Esophagus muscularis mucosa (tissue), 4 donors: ENCODE data around the gene CMTM7. TPM values are rescaled to one million over a fixed set of nuclear protein-coding genes. Genes with fewer than 3 reads are reported as not detected.
A peak's percentile ranks its signal among the peaks of the same experiment; 100 is the strongest.

Source experiments
- DNase-seq: peaks from one replicate; pipeline ENCODE4 v3.0.0-alpha.2; 2017; ENCODE audit errors: extremely low spot score
- H3K27ac ChIP-seq, 4 donors: fragments of 200-600 bp; sonication (generic); replicated peaks in 1 of 4; 1 replicate in 3 of 4; 2 replicates in 1 of 4; pipeline ENCODE4 v1.5.1; 2016 to 2019; ENCODE audit warnings: mild to moderate bottlenecking in 1 of 4
- H3K27me3 ChIP-seq, 4 donors: fragments of 200-600 bp; sonication (generic); one replicate each; pipeline versions ENCODE4 v1.5.1 to v1.6.0; 2016 to 2019
- H3K36me3 ChIP-seq, 4 donors: fragments of 200-600 bp; sonication (generic); one replicate each; pipeline ENCODE4 v1.5.1; 2016 to 2019
- H3K4me1 ChIP-seq, 4 donors: fragments of 200-600 bp; sonication (generic); one replicate each; pipeline ENCODE4 v1.5.1; 2016 to 2019
- H3K4me3 ChIP-seq, 4 donors: fragments of 200-600 bp; sonication (generic); 1 replicate in 2 of 4; 2 replicates in 2 of 4; pipeline ENCODE4 v1.5.1; 2016 to 2019; ENCODE audit warnings: mild to moderate bottlenecking in 4 of 4, moderate library complexity in 1 of 4
- H3K9me3 ChIP-seq, 4 donors: fragments of 200-600 bp; sonication (generic); 1 replicate in 3 of 4; 2 replicates in 1 of 4; pipeline ENCODE4 v1.5.1; 2016 to 2019
- EP300 ChIP-seq: sonication (generic); formaldehyde crosslinking; IDR thresholded peaks from one replicate; pipeline ENCODE4 v1.6.1; 2017; ENCODE audit warnings: antibody characterized with exemption
- POLR2A ChIP-seq: fragments of 450-650 bp; IDR thresholded peaks from one replicate; pipeline ENCODE4 v1.6.1; 2017; ENCODE audit warnings: antibody characterized with exemption, moderate library complexity, mild to moderate bottlenecking, low read depth
- POLR2AphosphoS5 ChIP-seq, 2 donors: sonication (generic); formaldehyde crosslinking; IDR thresholded peaks; one replicate each; pipeline ENCODE4 v1.6.1; 2017; ENCODE audit warnings: antibody characterized with exemption in 2 of 2
- WGBS: methylation state at CpG from one replicate; pipeline ENCODE4 v1.1.5; 2018; 5-methylcytosine and 5-hydroxymethylcytosine counted together
- intact Hi-C: fragments of 100-400 bp; cut with DNase I; formaldehyde crosslinking; loops from one replicate; pipeline ENCODE4 v1.15.1; 2023
- total RNA-seq, 4 donors: library from RNA; depleted of rRNA; stranded (reverse); fragments of >200 nt; gene quantifications; one replicate each; pipeline versions ENCODE4 v1.1.0 to v1.2.1, GENCODE V29; 2016
- TF ChIP-seq, protein P1 (sequence below), 3 experiments: fragments of 200-600 bp in 2 of 3; fragments of 450-650 bp in 1 of 3; sonication (generic) in 2 of 3; IDR thresholded peaks; one replicate each; pipeline ENCODE4 v1.5.1; 2017 to 2019; ENCODE audit warnings: antibody characterized with exemption in 3 of 3, mild to moderate bottlenecking in 2 of 3, moderate library complexity in 1 of 3

The CMTM7 gene
- total RNA-seq, 4 donors from 2014 or later: 8.2 to 10.8 (median 8.5) TPM

DNA sequence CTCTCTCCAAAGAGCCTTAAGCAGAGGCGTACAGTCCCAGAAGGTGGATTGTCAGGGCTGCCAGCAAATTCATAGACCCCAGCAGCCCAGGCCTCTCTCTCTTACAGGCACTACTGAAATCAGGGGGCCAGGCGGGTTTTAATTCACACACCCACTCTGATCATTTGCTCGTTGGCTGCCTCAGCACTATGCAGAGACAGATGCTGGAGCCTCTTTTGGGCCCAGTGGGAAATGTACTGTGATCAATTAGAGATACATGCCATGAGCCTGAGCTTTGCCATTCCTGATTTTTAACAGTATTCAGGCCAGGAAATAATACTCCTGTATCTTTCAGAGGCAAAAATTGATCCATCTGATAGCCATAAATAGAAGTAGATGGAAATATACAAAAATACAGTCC, 58.0 kb downstream of the CMTM7 start:
- no peaks in the 10 kb centered on the region for H3K9me3 ChIP-seq
- H3K27ac ChIP-seq: no peak overlapping the region
- H3K36me3 ChIP-seq: peaks cover 0 to 20% (median 5%) of the 10 kb centered on the region in 4 donors
- H3K4me1 ChIP-seq: peaks cover 0 to 13% (median 7%) of the 10 kb centered on the region in 4 donors
- WGBS: 96% methylated on average over 3 of the region's 3 CpGs
- H3K27me3 ChIP-seq: no peaks in the 10 kb centered on the region
- no peak for DNase-seq
- intact Hi-C loops: no loop called here
- no peak overlapping the region for H3K4me3 ChIP-seq
- TF ChIP-seq EP300 (no peak), POLR2AphosphoS5 (IDR thresholded peaks at IDR 0.05) (no peak), POLR2A (no peak)
- TF ChIP-seq, protein P1, sequence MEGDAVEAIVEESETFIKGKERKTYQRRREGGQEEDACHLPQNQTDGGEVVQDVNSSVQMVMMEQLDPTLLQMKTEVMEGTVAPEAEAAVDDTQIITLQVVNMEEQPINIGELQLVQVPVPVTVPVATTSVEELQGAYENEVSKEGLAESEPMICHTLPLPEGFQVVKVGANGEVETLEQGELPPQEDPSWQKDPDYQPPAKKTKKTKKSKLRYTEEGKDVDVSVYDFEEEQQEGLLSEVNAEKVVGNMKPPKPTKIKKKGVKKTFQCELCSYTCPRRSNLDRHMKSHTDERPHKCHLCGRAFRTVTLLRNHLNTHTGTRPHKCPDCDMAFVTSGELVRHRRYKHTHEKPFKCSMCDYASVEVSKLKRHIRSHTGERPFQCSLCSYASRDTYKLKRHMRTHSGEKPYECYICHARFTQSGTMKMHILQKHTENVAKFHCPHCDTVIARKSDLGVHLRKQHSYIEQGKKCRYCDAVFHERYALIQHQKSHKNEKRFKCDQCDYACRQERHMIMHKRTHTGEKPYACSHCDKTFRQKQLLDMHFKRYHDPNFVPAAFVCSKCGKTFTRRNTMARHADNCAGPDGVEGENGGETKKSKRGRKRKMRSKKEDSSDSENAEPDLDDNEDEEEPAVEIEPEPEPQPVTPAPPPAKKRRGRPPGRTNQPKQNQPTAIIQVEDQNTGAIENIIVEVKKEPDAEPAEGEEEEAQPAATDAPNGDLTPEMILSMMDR (IDR thresholded peaks at IDR 0.05): no peak

DNA sequence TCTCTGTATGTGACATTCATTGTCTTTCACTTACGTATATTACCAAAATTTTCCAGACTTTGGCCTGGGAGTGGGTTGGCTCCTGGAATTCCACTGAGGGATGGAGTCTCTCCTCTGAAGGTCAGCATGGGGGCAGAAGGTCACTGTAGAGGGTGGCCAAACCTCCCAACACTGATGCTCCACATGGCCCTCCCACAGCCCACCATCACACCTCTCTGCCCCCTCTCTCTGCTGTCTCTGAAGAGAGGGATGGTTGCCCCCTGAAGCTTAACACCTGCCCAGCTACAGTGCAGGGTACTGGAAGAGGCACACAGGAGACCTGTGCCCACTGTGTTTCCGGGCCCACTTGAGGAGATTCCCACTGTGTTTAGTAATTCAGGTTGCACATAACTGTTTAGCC, 58.8 kb downstream of the CMTM7 start:
- no peak overlapping the region for H3K27ac ChIP-seq
- no peaks in the 10 kb centered on the region for H3K9me3 ChIP-seq
- peaks cover 0 to 20% (median 5%) of the 10 kb centered on the region in 4 donors for H3K36me3 ChIP-seq
- no peak overlapping the region for H3K4me3 ChIP-seq
- intact Hi-C loops: no loop called here
- DNase-seq: peak; percentile 72
- H3K27me3 ChIP-seq: no peaks in the 10 kb centered on the region
- TF ChIP-seq, protein P1 (IDR thresholded peaks at IDR 0.05): no peak
- TF ChIP-seq EP300: no peak
- WGBS: 98% methylated on average over 2 of the region's 2 CpGs
- H3K4me1 ChIP-seq: peaks cover 0 to 20% (median 15%) of the 10 kb centered on the region in 4 donors

DNA sequence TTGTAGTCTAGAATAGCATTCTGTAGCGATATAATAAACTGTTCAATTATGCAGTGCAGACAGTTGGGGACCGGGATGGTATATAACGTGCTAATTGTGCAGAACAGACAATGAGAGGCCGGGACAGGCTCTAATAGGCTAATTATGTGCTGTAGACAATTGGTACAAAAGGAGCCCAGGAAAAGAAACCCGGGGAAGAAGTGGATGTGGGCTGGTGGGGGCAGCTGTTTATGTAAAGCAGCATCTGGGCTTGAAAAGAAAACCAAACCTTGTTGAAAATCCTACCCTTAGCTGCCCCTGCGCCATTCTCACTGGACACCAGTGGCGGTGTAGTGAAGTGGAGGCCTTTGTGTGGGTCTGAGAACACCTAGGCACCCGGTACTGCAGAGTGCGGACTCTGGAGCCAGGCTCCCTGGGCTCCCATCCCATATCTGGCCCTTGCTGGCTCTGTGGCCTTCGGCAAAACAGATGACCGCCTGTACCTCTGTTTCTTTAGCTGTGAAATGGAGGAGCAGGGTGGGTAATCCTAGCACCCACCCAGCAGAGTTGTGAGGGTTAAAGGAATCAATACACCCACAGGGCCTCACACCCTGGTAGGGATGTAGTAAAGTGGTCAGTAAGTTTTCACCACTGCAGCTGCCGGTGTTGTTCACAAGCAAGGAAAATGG, 59.5 kb downstream of the CMTM7 start:
- H3K9me3 ChIP-seq: no peaks in the 10 kb centered on the region
- no peak overlapping the region for H3K4me3 ChIP-seq
- H3K27ac ChIP-seq: no peak overlapping the region
- WGBS: 98% methylated on average over 10 of the region's 12 CpGs
- peaks cover 0 to 20% (median 5%) of the 10 kb centered on the region in 4 donors for H3K36me3 ChIP-seq
- H3K4me1 ChIP-seq: peaks cover 0 to 24% (median 22%) of the 10 kb centered on the region in 4 donors
- TF ChIP-seq POLR2AphosphoS5 (IDR thresholded peaks at IDR 0.05) (no peak), EP300 (no peak), POLR2A (no peak)
- TF ChIP-seq, protein P1 (IDR thresholded peaks at IDR 0.05): no peak
- DNase-seq: peak; percentile 88
- intact Hi-C loops: no loop called here
- H3K27me3 ChIP-seq: no peaks in the 10 kb centered on the region

DNA sequence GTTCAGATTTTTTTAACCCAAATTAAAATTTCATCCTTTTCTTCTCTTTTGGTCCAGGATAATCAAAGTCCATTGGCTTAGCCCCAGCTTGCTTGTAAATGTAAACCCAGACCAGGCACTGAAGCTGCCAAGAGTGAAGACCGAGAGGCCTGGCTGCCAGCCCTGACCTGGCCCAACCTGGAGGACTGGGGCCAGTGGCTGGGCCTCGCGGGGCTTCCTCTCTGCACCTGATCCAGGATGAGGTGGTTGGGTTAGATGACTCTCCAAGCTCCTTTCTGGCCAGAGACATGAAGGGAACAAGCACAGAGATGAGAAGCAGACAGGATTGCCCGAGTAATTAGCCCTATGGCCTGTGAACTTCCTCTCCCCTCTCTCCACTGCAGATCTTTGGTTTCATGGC, 60.4 kb downstream of the CMTM7 start:
- Histone ChIP-seq H3K9me3 (no peaks in the 10 kb centered on the region), H3K4me3 (no peak overlapping the region), H3K36me3 (peaks cover 0 to 20% (median 5%) of the 10 kb centered on the region in 4 donors), H3K27ac (no peak overlapping the region), H3K4me1 (peaks cover 0 to 24% (median 22%) of the 10 kb centered on the region in 4 donors), H3K27me3 (no peaks in the 10 kb centered on the region)
- 77% methylated on average over 4 of the region's 4 CpGs for WGBS
- DNase-seq: peak; percentile 64
- TF ChIP-seq, protein P1 (IDR thresholded peaks at IDR 0.05): no peak
- TF ChIP-seq POLR2AphosphoS5 (IDR thresholded peaks at IDR 0.05) (no peak), EP300 (no peak), POLR2A (no peak)
- intact Hi-C loops: no loop called here

DNA sequence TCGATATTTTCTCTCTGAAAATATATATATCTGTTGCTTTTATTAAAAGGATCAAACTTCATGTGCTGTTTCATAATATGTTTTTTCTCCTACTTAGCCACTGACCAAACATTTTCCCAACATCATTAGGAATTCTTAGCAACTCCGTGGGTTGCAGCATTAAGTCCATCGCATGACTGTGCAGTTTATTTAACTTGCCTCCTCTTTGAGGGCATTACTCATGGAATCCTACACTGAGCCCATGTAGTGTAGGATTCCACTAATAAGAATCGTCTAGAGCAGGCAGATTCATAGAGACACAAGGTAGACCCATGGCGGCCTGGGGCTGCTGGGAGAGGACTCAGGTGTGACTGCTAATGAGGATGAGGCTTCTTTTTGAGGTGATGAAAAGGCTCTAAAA, 61.7 kb downstream of the CMTM7 start:
- H3K4me3 ChIP-seq: no peak overlapping the region
- peaks cover 2 to 24% (median 22%) of the 10 kb centered on the region in 4 donors for H3K4me1 ChIP-seq
- TF ChIP-seq EP300 (no peak), POLR2A (no peak), POLR2AphosphoS5 (IDR thresholded peaks at IDR 0.05) (no peak)
- TF ChIP-seq, protein P1 (IDR thresholded peaks at IDR 0.05): no peak
- H3K27me3 ChIP-seq: no peaks in the 10 kb centered on the region
- WGBS: 91% methylated on average over 5 of the region's 5 CpGs
- DNase-seq: peak; percentile 19
- H3K36me3 ChIP-seq: peaks cover 0 to 20% (median 5%) of the 10 kb centered on the region in 4 donors
- no peaks in the 10 kb centered on the region for H3K9me3 ChIP-seq
- no peak overlapping the region for H3K27ac ChIP-seq
- intact Hi-C loops: no loop called here
